ENCODE measurements around the gene HSD3B2. TPM values are rescaled to one million over a fixed set of nuclear protein-coding genes. Genes with fewer than 3 reads are reported as not detected.

Gene HSD3B2
- total and polyA plus RNA-seq, 2 of the 8 experiments (the other 6 are each of a cell fraction or from before 2014, with no cell fraction given), result not detected

GRCh38 chr1:119380983-119381662 is 33.8 kb upstream of the HSD3B2 start:
- H4K5ac ChIP-seq (ENCODE audit: insufficient read length, low read depth, low read length), result no peak overlapping the region
- H3K56ac ChIP-seq (replicated peaks; ENCODE audit: insufficient read length, low read depth, low read length), result no peak overlapping the region
- no peak overlapping the region for H3K4ac ChIP-seq (replicated peaks; ENCODE audit: insufficient read length, low read depth, low read length)
- no peak overlapping the region for H3K4me3 ChIP-seq (ENCODE audit: extremely low read depth in 1 of 4, insufficient read depth in 2 of 4, low read depth in 3 of 4, low read length in 4 of 4)
- FAIRE-seq (no peak), DNase-seq (ENCODE audit: low read depth in 1 of 2, low spot score in 2 of 2) (no peak)
- no peak overlapping the region for H3K18ac ChIP-seq (ENCODE audit: extremely low read depth, low read length)
- H4K20me1 ChIP-seq (replicated peaks in 1 of 2; ENCODE audit: control insufficient read depth in 1 of 2, insufficient read depth in 2 of 2, low read length in 2 of 2), result no peaks in the 10 kb centered on the region
- no peaks in the 10 kb centered on the region for H3K36me3 ChIP-seq (ENCODE audit: control insufficient read depth in 2 of 4, insufficient read depth in 4 of 4, low read length in 3 of 4)
- no peak overlapping the region for H3K27ac ChIP-seq (ENCODE audit: low read depth, low read length)
- no peak overlapping the region for H4K8ac ChIP-seq (ENCODE audit: extremely low read depth, insufficient read depth, low read length)
- CTCF ChIA-PET (ENCODE audit: partially characterized antibody), result interaction anchor here (0.8 to 2.0 kb wide), 4 partner anchors 11 to 105 kb away, joined by 3 to 6 read pairs (median 4); no protein-coding TSS in a partner anchor
- H3K14ac ChIP-seq (ENCODE audit: insufficient read length), result no peak overlapping the region
- no peaks in the 10 kb centered on the region for H3K79me1 ChIP-seq (ENCODE audit: low read depth, low read length)
- H3K4me1 ChIP-seq (replicated peaks in 1 of 4; ENCODE audit: control insufficient read depth in 3 of 4, insufficient read depth in 4 of 4, low read length in 3 of 4), result no peaks in the 10 kb centered on the region
- H3K23ac ChIP-seq (ENCODE audit: insufficient read length), result no peak overlapping the region
- H3K23me2 ChIP-seq (ENCODE audit: low read depth, low read length), result no peaks in the 10 kb centered on the region
- no peaks in the 10 kb centered on the region for H3K27me3 ChIP-seq (replicated peaks in 1 of 4; ENCODE audit: control insufficient read depth in 3 of 4, extremely low read depth in 1 of 4, insufficient read depth in 3 of 4, low read length in 3 of 4)
- WGBS, 2 experiments (ENCODE audit: extremely low coverage in 1 of 2, insufficient coverage in 1 of 2, insufficient read length in 1 of 2, insufficient replicate concordance in 2 of 2, low coverage in 1 of 2, low lambda C conversion rate in 2 of 2, missing lambda C conversion rate in 1 of 2), result 95% methylated on average over 5 of the region's 5 CpGs; no CpG with 5 or more reads in 1 of the 2 experiments
- H2BK12ac ChIP-seq (ENCODE audit: low read depth, low read length), result no peak overlapping the region
- POLR2A ChIA-PET (ENCODE audit: partially characterized antibody), result interaction anchor here (0.8 kb wide), 1 partner anchor 39 kb away, joined by 3 read pairs; no protein-coding TSS in a partner anchor
- no peaks in the 10 kb centered on the region for H3K9me3 ChIP-seq (ENCODE audit: insufficient read depth in 2 of 2, low read depth in 1 of 2, low read length in 1 of 2)
- H2BK15ac ChIP-seq (ENCODE audit: low read length), result no peak overlapping the region
- H2AFZ ChIP-seq (ENCODE audit: low read length), result no peak overlapping the region
- H2AK5ac ChIP-seq (ENCODE audit: low read depth, low read length), result no peak overlapping the region
- no peak overlapping the region for H3K9ac ChIP-seq (replicated peaks in 1 of 4; ENCODE audit: extremely low read depth in 1 of 4, low read depth in 3 of 4, low read length in 3 of 4)
- no peak overlapping the region for H2BK20ac ChIP-seq (ENCODE audit: low read length)
- H2BK120ac ChIP-seq (replicated peaks; ENCODE audit: low read depth, low read length), result no peak overlapping the region
- no peaks in the 10 kb centered on the region for H3K79me2 ChIP-seq (ENCODE audit: control insufficient read depth in 1 of 2, insufficient read depth in 2 of 2, low read length in 2 of 2)
- no peak overlapping the region for H3K4me2 ChIP-seq (ENCODE audit: insufficient read depth in 1 of 2, low read depth in 2 of 2, low read length in 2 of 2)
- H4K91ac ChIP-seq (replicated peaks; ENCODE audit: insufficient read length, low read length), result no peak overlapping the region
- no peak overlapping the region for H2BK5ac ChIP-seq (ENCODE audit: low read depth, low read length)
- TF ChIP-seq TAF7 (optimal IDR thresholded peaks at IDR 0.05; ENCODE audit: borderline replicate concordance, low read depth, low read length) (no peak), JUN (IDR thresholded peaks at IDR 0.05; ENCODE audit: low read depth, low read length) (no peak), FOSL1 (IDR thresholded peaks at IDR 0.05; ENCODE audit: insufficient read depth, low read depth, low read length) (no peak), ZNF274 (IDR thresholded peaks at IDR 0.05; ENCODE audit: borderline replicate concordance, extremely low read depth, low read length) (no peak), CTCF (IDR thresholded peaks at IDR 0.05; ENCODE audit: control extremely low read depth in 1 of 3, insufficient read depth in 1 of 3, low read depth in 1 of 3, low read length in 3 of 3) (no peak), RNF2 (IDR thresholded peaks at IDR 0.05; ENCODE audit: borderline replicate concordance, low read depth, low read length, missing control alignments, poor library complexity, severe bottlenecking) (no peak), SAP30 (IDR thresholded peaks at IDR 0.05; ENCODE audit: insufficient read depth, insufficient replicate concordance, low read length) (no peak), TEAD4 (IDR thresholded peaks at IDR 0.05; ENCODE audit: low read depth, low read length) (no peak), CBX8 (IDR thresholded peaks at IDR 0.05; ENCODE audit: borderline replicate concordance, low read depth, low read length) (no peak)

All from H1 (cell line).